Muscle of arm (tissue), 14 donors: ENCODE results near the gene ASIP. TPM values are rescaled to one million over a fixed set of nuclear protein-coding genes. Genes with fewer than 3 reads are reported as not detected.
A peak's percentile ranks its signal among the peaks of the same experiment; 100 is the strongest.
"Not testable (repeated sequence)": the region's sequence is repeated elsewhere in the genome, so short reads cannot be mapped to it uniquely, and the experiment has no call there.

ENCODE experiments used
- DNase-seq: peaks from one replicate; pipeline ENCODE4 v3.0.0-alpha.2; 2013
- long read RNA-seq, 11 donors: transcript quantifications; one replicate each; lab custom pipeline, GENCODE V29; 2026
- polyA plus RNA-seq, 12 donors: library from polyadenylated mRNA; unstranded; fragments of 120-200 nt; gene quantifications; one replicate each; pipeline ENCODE4 v1.2.1, GENCODE V29; 2013; ENCODE audit not compliant: insufficient read length in 12 of 12

The ASIP gene
- 10 to 100 TPM in 1 of 12 donors, 1 to 10 TPM in 1, under 1 TPM in 6, not detected in 4; 0.21 to 10.2 (median 0.33) TPM for polyA plus RNA-seq
- long read RNA-seq, donor 1, partial matches to known transcripts = 97 of 97 reads
- long read RNA-seq, donor 1, other reads (novel, unspliced or antisense) = 0 of 97 reads
- long read RNA-seq, donor 2 = 0 reads
- long read RNA-seq, donor 3, partial matches to known transcripts = 31 of 31 reads
- long read RNA-seq, donor 3, other reads (novel, unspliced or antisense) = 0 of 31 reads
- long read RNA-seq, donor 4 = 0 reads
- long read RNA-seq, donor 5 = 0 reads
- long read RNA-seq, donor 6, partial matches to known transcripts = 56 of 56 reads
- long read RNA-seq, donor 6, other reads (novel, unspliced or antisense) = 0 of 56 reads
- long read RNA-seq, donor 7 = 0 reads
- long read RNA-seq, donor 8, partial matches to known transcripts = 71 of 171 reads
- long read RNA-seq, donor 8, other reads (novel, unspliced or antisense) = 100 of 171 reads
- long read RNA-seq, donor 9, partial matches to known transcripts = 32 of 65 reads
- long read RNA-seq, donor 9, other reads (novel, unspliced or antisense) = 30 of 65 reads
- long read RNA-seq, donor 10, partial matches to known transcripts = 83 of 83 reads
- long read RNA-seq, donor 10, other reads (novel, unspliced or antisense) = 0 of 83 reads
- long read RNA-seq, donor 11, partial matches to known transcripts = 96 of 96 reads
- long read RNA-seq, donor 11, other reads (novel, unspliced or antisense) = 0 of 96 reads

GRCh38 chr20:34240693-34241615, at the start of gene ASIP:
Gene ASIP (plus strand): TSS chr20:34241423. CDS start chr20:34260375, 18,952 bp downstream.
- no peak for DNase-seq

GRCh38 chr20:34193051-34193450, 48.2 kb upstream of the ASIP start:
- DNase-seq = no peak

GRCh38 chr20:34199183-34199582, 42.0 kb upstream of the ASIP start:
- DNase-seq = no peak

- no peak for DNase-seq
These were observed 41.2 kb upstream of the ASIP start for GRCh38 chr20:34200023-34200422.

- DNase-seq = no peak
These were observed 39.7 kb upstream of the ASIP start for GRCh38 chr20:34201531-34201930.

GRCh38 chr20:34205172-34205880, 35.9 kb upstream of the ASIP start:
- not testable (repeated sequence) for DNase-seq

- DNase-seq = no peak
These were observed 32.1 kb upstream of the ASIP start for GRCh38 chr20:34209111-34209510.

GRCh38 chr20:34210271-34210670, 31.0 kb upstream of the ASIP start:
- no peak for DNase-seq

- DNase-seq = no peak
These were observed 29.6 kb upstream of the ASIP start for GRCh38 chr20:34211591-34211990.

- DNase-seq = no peak
These were observed 28.0 kb upstream of the ASIP start for GRCh38 chr20:34213213-34213612.

GRCh38 chr20:34215711-34216381, 25.4 kb upstream of the ASIP start:
- peak; percentile 43 for DNase-seq

GRCh38 chr20:34216382-34216742, 24.9 kb upstream of the ASIP start:
- DNase-seq = no peak

- no peak for DNase-seq
These were observed 20.7 kb upstream of the ASIP start for GRCh38 chr20:34220561-34220960.

- no peak for DNase-seq
These were observed 19.0 kb upstream of the ASIP start for GRCh38 chr20:34222208-34222607.

GRCh38 chr20:34224251-34224650, 17.0 kb upstream of the ASIP start:
- not testable (repeated sequence) for DNase-seq

GRCh38 chr20:34231634-34232033, 9.6 kb upstream of the ASIP start:
- no peak for DNase-seq

- DNase-seq = no peak
These were observed 8.6 kb upstream of the ASIP start for GRCh38 chr20:34232494-34233087.

GRCh38 chr20:34233687-34234086, 7.5 kb upstream of the ASIP start:
- DNase-seq = no peak

GRCh38 chr20:34235875-34236274, 5.3 kb upstream of the ASIP start:
- no peak for DNase-seq

- no peak for DNase-seq
These were observed 3.3 kb upstream of the ASIP start for GRCh38 chr20:34237942-34238341.
